Measurements from ENCODE around the gene GNG7.
"Not testable (repeated sequence)": the region's sequence is repeated elsewhere in the genome, so short reads cannot be mapped to it uniquely, and the experiment has no call there.

The GNG7 gene

GRCh38 chr19:2676823-2677222, 25.7 kb downstream of the GNG7 start:
- Histone ChIP-seq H3K4me1 (ENCODE audit: insufficient read depth, poor library complexity, severe bottlenecking) (no peaks in the 10 kb centered on the region), H3K9me3 (ENCODE audit: severe bottlenecking) (no peaks in the 10 kb centered on the region), H3K27ac (ENCODE audit: poor library complexity, severe bottlenecking) (no peak overlapping the region), H3K4me3 (ENCODE audit: severe bottlenecking) (no peak overlapping the region), H3K36me3 (ENCODE audit: low read depth) (no peaks in the 10 kb centered on the region), H3K27me3 (ENCODE audit: insufficient read depth, poor library complexity, severe bottlenecking) (no peaks in the 10 kb centered on the region)
- TF ChIP-seq CTCF (IDR thresholded peaks at IDR 0.05; ENCODE audit: poor library complexity, severe bottlenecking): no peak
- no peak for ATAC-seq (ENCODE audit: low read depth)
- DNase-seq (ENCODE audit: low spot score): no peak

- TF ChIP-seq CTCF (IDR thresholded peaks at IDR 0.05; ENCODE audit: poor library complexity, severe bottlenecking): no peak
- H3K9me3 ChIP-seq (ENCODE audit: severe bottlenecking): no peaks in the 10 kb centered on the region
- H3K4me1 ChIP-seq (ENCODE audit: insufficient read depth, poor library complexity, severe bottlenecking): no peaks in the 10 kb centered on the region
- H3K27ac ChIP-seq (ENCODE audit: poor library complexity, severe bottlenecking): no peak overlapping the region
- no peak overlapping the region for H3K4me3 ChIP-seq (ENCODE audit: severe bottlenecking)
- H3K36me3 ChIP-seq (ENCODE audit: low read depth): no peaks in the 10 kb centered on the region
- DNase-seq (ENCODE audit: low spot score) (no peak), ATAC-seq (ENCODE audit: low read depth) (no peak)
- no peaks in the 10 kb centered on the region for H3K27me3 ChIP-seq (ENCODE audit: insufficient read depth, poor library complexity, severe bottlenecking)
Observed at GRCh38 chr19:2675892-2676291, 26.6 kb downstream of the GNG7 start.

- Histone ChIP-seq H3K27me3 (ENCODE audit: insufficient read depth, poor library complexity, severe bottlenecking) (no peaks in the 10 kb centered on the region), H3K4me1 (ENCODE audit: insufficient read depth, poor library complexity, severe bottlenecking) (no peaks in the 10 kb centered on the region), H3K9me3 (ENCODE audit: severe bottlenecking) (no peaks in the 10 kb centered on the region), H3K36me3 (ENCODE audit: low read depth) (no peaks in the 10 kb centered on the region), H3K27ac (ENCODE audit: poor library complexity, severe bottlenecking) (no peak overlapping the region), H3K4me3 (ENCODE audit: severe bottlenecking) (no peak overlapping the region)
- ATAC-seq (ENCODE audit: low read depth) (no peak), DNase-seq (ENCODE audit: low spot score) (no peak)
- TF ChIP-seq CTCF (IDR thresholded peaks at IDR 0.05; ENCODE audit: poor library complexity, severe bottlenecking): no peak
Observed at GRCh38 chr19:2670217-2670616, 32.3 kb downstream of the GNG7 start.

DNA sequence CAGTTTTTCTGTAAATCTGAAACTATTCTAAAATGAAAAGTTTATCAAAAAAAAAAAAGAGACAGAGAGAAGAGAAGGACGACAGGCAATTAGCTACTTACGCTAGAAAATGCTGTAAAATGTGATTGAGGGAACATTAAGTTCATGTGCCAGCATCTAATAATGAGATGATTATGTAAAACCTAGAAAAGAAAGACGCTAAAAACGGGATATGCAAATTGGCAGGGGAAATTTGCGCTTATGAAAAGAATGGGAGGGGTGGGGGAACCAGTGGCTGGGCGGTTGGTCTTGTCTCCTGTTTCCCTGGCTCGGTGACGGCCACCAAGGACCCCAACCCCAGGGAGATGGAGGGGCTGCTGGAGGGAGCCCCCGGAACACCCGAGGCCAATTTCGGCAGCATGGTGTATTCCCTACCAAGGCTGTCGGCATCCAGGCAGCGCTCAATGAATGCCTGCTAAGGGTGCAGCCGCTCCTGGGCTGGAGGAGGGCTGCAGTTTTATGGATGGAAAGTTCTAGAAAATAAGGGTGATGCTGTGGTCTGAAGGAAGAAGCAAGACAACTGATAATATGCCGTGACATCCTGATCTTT, 34.2 kb downstream of the GNG7 start:
- no peak overlapping the region for H3K4me3 ChIP-seq (ENCODE audit: severe bottlenecking)
- H3K36me3 ChIP-seq (ENCODE audit: low read depth): no peaks in the 10 kb centered on the region
- DNase-seq (ENCODE audit: low spot score): no peak
- no peaks in the 10 kb centered on the region for H3K27me3 ChIP-seq (ENCODE audit: insufficient read depth, poor library complexity, severe bottlenecking)
- no peak for TF ChIP-seq CTCF (IDR thresholded peaks at IDR 0.05; ENCODE audit: poor library complexity, severe bottlenecking)
- no peak for ATAC-seq (ENCODE audit: low read depth)
- H3K9me3 ChIP-seq (ENCODE audit: severe bottlenecking): no peaks in the 10 kb centered on the region
- no peak overlapping the region for H3K27ac ChIP-seq (ENCODE audit: poor library complexity, severe bottlenecking)
- H3K4me1 ChIP-seq (ENCODE audit: insufficient read depth, poor library complexity, severe bottlenecking): no peaks in the 10 kb centered on the region

DNA sequence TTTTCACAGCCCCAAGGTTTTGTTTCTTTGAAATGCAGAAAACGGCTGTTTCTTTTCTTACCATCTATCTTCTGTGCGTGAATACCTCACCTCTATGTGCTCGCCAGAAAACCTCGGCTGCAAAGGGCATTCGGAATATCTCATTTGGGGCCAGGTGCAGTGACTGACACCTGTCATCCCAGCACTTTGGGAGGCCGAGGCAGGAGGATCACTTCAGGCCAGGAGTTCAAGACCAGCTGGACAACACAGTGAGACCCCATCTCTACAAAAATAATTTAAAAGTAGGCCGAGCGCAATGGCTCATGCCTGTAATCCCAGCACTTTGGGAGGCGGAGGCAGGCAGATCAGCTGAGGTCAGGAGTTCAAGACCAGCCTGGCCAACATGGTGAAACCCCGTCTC, 35.1 kb downstream of the GNG7 start:
- H3K9me3 ChIP-seq (ENCODE audit: severe bottlenecking); H3K27me3 ChIP-seq (ENCODE audit: insufficient read depth, poor library complexity, severe bottlenecking); H3K27ac ChIP-seq (ENCODE audit: poor library complexity, severe bottlenecking); H3K36me3 ChIP-seq (ENCODE audit: low read depth); H3K4me1 ChIP-seq (ENCODE audit: insufficient read depth, poor library complexity, severe bottlenecking); ATAC-seq (ENCODE audit: low read depth); DNase-seq (ENCODE audit: low spot score); H3K4me3 ChIP-seq (ENCODE audit: severe bottlenecking): not testable (repeated sequence)
